Measurements from ENCODE around the gene CRPPA.

DNA sequence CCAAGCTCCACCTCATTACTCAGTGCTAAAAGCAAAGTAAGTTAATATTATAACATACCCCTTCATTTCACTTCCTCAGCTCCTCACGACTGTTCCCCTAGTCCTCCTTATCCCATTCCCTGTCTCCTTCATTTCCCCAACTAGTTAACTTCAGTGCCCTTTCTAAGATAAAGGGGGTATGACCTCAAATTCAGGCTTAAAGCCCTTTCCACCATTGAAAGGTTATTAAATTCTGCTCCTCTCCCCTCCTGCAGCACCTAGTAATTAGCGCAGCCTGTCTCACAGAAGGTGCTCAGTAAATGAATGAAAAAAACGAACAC, 1.0 kb downstream of the CRPPA start:
- TF ChIP-seq, protein P1, sequence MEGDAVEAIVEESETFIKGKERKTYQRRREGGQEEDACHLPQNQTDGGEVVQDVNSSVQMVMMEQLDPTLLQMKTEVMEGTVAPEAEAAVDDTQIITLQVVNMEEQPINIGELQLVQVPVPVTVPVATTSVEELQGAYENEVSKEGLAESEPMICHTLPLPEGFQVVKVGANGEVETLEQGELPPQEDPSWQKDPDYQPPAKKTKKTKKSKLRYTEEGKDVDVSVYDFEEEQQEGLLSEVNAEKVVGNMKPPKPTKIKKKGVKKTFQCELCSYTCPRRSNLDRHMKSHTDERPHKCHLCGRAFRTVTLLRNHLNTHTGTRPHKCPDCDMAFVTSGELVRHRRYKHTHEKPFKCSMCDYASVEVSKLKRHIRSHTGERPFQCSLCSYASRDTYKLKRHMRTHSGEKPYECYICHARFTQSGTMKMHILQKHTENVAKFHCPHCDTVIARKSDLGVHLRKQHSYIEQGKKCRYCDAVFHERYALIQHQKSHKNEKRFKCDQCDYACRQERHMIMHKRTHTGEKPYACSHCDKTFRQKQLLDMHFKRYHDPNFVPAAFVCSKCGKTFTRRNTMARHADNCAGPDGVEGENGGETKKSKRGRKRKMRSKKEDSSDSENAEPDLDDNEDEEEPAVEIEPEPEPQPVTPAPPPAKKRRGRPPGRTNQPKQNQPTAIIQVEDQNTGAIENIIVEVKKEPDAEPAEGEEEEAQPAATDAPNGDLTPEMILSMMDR (IDR thresholded peaks at IDR 0.05), result no peak
- TF ChIP-seq POLR2A (IDR thresholded peaks at IDR 0.05) (no peak), EP300 (IDR thresholded peaks at IDR 0.05) (no peak)

Data from tibial nerve (tissue), 4 donors.